Fibroblast of upper back skin (primary cell): ENCODE measurements around the gene BRD1.

Source experiments
- DNase-seq: peaks from one replicate; pipeline ENCODE4 v3.0.0-alpha.2; 2013

Gene BRD1

DNA sequence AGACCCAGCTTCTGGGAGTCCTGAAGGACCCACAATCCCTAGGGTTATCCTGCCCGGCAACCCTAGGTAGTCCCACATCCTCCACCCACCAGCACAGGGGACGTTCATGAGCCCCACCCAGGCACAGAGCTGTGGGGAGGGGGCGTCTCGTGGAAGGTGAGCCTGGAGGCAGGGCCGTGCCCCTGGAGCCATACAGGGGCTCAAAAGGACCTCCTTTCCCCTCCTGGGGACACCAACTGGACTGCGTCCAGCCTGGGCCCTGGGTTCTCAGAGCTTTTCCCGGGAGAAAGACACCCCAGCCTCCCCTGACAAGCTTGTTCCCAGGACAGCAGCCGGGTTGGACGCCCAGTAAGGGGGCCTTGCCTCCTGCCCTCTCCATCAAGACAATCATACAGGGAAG, 78.4 kb downstream of the BRD1 start:
- DNase-seq, result no peak

DNA sequence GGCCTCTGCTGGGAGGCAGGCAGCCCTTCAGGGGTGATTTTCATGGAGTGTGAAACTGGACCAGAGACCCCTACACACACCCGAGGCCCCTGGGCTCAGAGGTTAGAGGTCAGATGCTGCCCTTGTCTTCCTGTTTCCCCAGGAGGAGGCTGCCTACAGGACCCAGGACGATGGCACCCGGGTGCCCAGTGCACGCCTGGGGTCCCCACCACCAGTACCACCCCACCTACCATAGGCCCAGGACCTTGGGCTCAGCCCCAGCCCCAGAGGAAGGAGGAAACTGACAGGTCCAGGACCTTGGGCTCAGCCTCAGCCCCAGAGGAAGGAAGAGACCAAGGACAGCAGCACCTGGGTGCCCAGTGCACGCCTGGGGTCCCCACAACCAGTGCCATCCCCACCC, 79.2 kb downstream of the BRD1 start:
- DNase-seq, result no peak

DNA sequence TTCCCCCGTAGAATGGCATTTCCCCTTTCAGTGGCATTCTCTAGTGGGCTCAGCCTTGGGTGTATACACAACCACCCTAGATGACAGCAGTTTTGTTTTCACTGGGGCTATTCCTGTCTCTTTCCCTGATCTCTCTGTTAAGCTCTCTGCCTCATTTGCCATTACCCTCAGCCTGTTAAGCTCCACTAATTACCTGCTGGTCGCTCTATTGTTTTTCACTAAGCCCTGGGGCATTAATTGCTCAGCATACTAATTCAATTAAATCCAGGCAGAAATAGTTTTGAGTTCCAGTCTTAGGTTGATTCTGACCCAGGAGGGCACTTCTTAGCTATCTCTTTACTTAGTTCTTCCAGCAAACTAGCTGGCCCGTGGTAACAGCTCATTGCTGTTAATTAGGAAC, 80.0 kb downstream of the BRD1 start:
- DNase-seq, result no peak

DNA sequence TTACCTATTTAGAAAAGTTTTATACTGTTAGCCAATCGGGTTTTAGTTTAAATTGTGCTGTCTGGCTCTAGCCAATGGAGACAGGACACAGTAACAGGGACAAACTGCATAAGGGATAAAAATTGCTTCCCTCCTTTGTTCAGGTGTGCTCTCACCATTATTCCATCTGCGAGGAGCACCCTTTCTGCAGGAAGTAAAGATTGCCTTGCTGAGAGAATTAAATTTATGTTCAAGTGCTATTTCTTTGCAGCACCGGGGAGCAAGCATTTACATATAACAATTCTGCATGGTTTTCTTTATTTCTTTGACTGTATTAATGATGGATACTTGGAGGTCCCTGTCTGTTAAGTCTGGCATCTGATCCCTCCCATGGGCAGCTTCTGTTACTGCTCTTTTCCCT, 80.5 kb downstream of the BRD1 start:
- no peak for DNase-seq

DNA sequence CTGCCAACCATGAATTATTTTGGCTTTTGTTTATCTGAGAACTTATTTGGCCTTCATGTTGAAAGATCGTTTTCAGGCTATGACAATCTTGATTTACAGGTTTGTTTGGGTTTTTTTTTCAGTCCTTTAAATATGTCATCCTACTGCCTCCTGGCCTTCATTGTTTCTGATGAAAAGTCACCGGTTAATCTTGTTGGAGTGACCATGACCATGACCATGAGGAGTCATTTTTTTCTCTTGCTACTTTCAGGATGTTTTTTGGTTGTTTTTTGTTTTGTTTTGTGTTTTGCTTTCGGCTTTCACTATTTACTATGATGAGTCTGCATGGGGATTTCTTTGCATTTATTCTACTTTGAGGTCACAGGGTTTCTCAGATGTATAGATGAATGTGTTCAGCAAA, 81.6 kb downstream of the BRD1 start:
- DNase-seq, result no peak

DNA sequence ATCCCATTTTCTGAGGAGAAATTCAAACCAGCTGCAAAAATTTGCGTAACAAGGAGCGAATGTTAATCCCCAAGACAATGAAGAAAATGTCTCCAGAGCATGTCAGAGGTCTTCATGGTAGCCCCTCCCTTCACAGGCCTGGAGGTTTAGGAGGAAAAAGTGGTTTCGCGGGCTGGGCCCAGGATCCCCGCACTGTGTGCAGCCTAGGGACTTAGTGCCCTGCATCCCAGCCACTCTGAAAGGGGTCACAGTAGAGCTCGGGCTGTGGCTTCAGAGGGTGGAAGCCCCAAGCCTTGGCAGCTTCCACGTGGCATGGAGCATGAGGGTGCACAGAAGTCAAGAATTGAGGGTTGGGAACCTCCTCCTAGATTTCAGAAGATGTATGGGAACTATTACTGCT, 87.4 kb downstream of the BRD1 start:
- DNase-seq, result no peak

DNA sequence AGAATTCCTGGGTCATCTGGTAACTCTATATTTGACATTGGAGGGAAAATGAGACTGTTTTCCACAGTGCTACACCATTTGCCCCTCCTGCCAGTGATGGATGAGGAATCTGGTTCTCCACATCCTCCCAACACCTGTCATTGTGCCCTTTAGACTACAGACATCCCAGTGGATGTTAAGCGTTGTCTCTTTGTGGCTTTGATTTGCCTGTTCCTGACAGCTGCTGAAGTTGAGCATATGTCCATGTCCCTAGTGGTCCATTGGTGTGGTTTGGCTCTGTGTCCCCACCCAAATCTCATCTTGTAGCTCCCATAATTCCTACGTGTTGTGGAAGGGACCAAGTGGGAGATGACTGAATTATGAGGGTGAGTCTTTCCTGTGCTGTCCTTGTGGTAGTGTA, 88.5 kb downstream of the BRD1 start:
- no peak for DNase-seq

DNA sequence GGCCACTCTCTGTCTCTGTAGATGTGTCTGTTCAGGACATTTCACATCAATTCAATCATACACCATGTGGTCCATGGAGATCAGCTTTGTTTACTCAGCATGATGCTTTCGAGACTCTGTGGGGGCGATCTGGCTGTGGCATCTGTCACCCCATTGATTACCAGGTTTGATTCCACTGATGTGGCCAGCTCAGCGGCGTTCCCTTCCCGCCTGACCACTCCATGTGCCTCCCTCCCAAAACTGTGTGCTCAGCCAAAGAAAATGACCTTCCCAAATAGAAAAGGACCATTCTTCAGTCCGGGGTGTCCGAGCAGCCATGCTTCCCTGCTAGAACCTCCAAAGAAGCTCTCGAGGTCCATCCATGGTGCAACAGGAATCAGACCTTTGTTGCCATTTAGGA, 89.1 kb downstream of the BRD1 start:
- no peak for DNase-seq

DNA sequence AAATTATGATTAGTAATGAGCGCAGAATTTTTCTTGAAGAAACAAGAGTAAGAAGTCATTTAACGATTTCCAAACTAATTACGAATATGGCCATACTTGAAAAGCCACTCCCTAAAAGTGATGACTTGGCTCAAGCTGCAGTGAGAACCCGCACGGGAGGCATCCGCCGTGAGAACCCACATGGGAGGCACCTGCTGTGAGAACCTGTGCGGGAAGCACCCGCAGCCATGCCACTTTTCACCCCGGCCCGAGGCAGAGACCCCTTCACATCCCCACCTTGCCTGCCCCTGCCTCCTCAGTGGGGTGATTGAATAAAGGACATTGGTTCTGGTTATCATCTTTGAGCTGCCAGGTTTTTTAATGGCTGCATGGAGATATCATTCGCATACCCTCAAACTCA, 89.7 kb downstream of the BRD1 start:
- DNase-seq, result no peak

DNA sequence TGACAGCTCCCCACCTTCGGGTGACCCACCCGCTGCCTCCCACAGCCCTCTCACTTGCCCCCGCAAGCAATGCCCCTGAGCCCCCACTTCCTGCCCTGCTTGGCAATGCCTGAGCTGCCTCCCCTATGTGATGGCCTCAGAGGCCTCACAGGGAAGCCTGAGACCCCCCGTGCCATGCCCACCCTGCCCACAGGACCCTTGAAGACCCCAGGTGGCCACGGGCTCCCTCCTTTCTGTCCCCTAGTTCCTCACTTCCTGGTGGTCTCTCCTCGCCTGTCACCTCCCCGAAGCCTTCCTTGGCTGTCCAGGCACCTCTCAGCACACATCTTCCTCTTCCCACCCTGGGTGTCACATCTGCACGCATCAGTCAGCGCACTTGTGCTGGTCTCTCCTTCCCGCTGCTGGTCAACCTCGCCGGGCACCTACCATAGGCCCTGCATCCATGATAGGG, 90.5 kb downstream of the BRD1 start:
- DNase-seq, result no peak

DNA sequence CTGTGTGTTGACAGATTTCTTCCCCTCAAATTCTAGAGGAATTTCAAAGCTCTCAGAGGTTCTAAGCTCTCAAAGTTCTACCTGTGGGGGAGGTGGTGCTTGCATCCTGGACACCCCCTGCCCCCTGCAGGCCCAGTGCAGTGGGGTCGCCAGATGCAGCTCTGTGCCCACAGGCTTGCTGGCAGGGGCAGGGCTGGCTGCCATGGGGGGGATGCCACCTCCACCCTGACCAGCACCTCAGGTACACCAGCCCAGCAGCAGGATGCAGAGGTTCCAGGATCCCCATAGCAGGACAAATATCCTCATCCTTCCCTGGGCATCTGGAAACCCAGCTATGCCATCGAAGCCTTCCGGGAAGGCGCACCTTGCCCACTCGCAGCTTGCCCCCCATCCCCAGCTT, 91.1 kb downstream of the BRD1 start:
- no peak for DNase-seq

DNA sequence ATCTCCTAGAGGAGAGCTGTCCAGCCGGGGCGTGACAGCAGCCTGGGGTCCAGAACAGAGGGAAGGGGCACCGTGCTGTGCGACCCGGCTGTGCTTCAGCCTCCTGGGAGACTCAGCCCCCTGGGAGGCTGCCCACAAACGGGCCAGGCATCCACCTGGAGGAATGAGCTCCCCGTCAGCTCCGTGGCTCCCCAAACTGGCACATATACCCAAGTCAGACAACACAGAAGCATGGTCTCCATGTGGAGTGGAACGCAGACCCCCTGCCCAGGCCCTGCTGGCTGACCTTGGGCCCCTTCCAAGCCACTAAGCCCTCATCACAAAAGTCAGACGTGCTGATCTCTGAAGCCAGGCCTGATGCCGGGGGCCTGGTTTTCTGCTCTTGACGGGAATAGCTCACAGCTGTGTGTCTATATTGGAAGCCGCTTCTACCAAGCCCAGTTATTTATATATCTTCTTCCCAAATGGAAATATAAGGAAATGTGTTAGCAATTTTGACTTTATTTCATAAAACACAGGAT, 91.7 kb downstream of the BRD1 start:
- no peak for DNase-seq

DNA sequence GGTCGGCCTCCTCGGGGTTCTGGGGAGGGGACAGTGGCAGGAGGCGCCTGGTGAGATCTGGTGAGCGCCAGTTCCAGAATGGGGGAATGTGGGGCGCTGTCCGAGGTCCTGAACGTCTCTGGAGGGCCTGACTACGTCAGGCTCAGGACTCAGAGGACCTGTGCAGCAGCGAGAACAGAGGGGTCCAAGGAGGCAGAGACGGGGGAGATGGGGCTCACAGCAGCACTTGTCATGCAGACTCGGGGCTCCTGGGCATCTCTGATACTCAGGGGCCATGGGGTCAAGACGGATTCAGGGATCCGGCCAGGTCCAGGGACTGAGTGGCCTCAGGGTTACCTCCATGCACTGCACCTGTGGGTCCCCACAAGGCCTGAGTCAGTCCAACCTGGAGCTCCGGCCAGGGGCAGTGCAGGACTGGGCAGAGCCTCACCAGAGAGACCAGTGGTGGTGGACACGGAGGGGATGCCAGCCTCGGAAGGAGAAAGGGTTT, 92.2 kb downstream of the BRD1 start:
- DNase-seq, result no peak

DNA sequence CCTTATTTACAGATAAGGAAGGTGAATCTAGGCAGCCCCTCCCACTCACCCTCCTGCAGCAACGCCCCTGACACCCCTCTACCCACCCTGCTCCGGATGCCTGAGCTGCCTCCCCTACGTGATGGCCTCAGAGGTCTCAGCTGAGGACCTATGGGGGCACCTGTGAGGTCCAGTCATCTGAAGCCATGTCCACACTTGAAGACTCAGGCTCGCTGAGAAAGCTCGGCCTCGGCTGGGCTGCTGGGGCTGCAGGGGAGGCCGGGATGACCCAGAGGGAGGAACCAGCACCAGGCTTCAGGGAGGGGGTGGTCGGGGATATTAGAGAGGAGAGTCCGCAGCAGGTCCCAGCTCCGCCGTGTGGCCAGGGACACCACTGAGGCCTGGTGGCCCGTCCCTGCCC, 92.8 kb downstream of the BRD1 start:
- DNase-seq, result no peak

DNA sequence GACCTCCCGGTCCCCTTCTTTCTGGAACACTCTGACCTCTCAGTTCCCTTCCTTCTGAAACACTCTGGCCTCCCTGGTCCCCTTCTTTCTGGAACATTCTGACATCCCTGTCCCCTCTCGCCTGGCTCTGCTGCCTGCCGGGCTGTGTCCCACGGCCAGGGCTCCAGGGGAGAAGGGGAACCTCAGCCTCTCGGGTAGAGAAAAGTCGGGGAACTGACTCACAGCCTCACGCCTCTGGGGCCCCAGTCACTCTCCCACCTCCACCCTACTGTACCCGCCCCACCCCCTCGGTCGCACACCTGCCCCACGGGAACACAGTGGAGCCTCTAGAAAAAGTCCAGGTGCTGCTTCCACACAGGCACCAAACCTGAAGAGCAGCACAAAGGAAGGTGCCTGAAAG, 93.3 kb downstream of the BRD1 start:
- no peak for DNase-seq

DNA sequence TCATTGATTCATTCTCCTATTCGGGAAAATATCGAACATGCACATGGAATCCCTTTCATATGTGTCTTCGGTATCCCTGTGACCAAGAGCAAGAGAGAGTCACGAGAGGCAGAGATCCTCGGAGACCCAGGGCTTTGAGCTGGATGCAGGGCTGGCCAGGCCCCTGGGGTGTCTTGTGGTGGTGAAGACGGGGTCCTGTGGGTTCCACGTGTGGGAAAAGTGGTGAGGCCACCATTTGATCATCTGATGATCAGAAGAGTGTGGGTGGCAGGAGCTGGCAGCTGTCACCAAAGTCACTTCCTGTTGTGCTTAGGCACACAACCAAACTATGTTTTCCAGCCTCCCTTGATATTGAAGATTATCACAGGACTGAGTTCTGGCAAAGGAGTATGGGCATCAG, 94.0 kb downstream of the BRD1 start:
- DNase-seq, result no peak

DNA sequence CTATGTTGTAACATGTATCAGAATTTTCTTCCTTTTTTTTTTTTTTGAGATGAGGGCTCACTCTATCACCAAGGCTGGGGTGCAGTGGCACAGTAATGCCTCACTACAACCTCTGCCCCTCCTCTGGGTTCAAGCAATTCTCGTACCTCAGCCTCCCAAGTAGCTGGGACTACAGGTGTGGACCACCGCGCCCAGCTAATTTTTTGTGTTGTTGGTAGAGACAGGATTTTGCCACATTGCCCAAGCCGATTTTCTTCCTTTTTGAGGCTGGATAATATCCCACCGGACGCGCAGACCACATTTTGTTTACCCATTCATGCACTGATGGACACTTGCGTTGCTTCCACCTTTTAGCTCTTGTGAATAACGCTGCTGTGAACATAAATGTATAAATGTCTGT, 97.0 kb downstream of the BRD1 start:
- DNase-seq, result no peak

DNA sequence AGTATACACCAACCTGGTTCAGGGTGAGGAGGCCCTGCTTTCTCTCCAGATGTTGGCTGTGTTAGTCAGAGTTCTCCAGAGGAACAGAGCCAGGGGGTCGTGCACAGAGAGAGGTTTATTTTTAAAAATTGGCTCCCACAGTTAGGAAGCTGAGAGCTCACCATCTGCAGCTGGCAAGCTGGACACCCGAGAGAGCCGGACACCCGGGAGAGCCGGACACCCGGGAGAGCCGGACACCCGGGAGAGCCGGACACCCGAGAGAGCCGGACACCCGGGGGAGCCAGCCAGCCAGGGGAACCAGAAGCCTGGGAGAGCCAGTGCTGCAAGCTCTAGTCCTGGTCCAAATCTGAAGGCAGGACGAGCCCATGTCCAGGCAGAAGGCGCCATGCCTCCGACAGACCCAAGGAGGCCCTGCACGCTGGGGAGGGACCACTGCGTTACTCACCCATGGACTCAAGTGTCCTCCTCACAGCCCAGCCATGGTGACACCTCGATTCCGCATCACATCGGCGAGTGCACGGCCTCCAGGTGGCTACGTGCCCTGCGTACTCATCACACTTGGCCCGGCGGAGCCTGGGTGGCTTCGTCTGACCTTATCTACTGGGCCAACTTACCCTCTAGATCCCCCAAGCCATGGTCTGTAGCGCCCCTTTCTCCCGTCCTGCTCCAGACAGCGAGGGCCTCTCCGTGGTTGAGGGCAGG, 99.0 kb downstream of the BRD1 start:
- no peak for DNase-seq

DNA sequence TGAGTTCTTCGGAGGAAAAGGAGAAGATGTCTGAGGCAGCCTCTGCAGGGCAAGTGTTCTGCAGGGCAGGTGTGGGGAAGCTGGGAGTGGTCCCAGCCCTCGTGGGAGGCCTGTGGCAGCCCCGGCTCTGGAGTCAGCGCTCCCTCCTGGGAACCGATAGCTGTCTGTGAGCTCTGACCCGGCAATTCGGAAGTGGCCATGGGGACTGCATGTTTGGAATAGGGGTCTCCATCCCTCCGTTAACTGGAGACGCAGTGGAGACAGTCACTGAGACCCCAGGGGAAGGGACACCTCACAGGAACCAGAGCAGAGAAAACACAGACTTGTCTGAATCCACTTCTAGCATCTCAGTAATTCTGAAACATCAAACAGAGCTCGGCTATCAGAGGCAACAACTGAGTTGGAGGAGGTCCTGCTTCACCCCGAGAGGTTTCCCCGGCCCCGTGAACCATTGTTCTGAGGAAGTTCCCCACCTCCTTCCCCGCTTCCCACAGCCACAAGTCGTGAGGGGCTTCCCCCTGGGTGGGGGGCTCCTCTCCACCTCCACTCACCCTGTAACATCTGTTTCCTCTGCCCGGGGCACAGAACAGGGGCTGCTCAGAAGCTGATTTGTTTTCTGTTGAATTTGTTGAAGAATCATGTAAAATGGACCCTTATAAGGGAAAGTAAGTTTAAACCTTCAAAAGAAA, 99.6 kb downstream of the BRD1 start:
- no peak for DNase-seq

DNA sequence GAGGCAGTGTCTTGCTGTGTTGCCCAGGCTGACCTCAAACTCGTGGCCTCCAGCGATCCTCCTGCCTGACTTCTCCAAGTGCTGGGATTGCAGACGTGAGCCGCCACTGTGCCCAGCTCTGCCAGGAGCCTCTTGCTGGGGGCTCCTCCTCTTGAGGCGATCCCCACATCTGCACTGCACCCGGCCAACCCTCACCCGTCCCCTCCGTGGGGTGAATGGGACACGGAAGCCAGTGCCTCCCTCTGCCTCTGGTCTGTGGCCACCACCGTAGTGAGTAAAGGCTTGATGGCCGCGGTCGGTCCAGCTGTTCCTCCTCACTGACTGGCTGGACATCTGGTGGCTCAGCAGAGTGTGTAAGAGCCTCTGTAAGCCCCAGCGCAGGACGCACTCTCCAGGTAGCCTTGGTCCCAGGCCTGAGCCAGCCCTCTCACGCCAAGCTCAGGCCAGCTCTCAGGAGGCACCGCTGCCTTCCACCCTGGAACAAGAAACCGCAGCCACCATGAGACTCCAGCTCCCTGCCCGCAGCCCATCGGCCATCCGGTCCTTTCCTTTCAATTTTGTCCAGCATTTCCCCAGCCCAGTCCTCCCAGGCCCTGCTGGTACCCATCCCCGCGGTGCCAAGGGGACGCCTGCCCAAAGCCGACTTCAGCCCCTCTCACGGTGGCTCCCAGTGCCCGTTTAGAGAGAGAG, 100.3 kb downstream of the BRD1 start:
- no peak for DNase-seq

DNA sequence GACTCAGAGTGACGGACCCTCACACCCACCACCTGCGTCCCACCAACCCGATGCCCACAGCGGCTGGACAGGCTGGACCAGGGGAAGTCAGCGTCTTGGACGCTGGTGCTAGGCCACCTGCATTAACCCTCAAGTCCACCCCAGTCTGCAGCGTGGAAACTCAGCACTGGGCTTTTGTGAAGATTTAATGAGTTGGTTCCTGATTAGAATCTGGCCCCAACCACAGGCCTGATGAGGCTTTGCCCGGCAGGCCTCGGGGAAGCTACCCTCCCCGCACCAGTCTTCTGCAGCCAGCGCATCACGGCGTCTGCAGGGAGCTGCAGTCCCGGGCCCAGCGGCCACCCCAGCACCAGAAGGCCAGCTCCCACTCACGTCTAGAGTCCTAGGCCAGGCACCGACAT, 101.0 kb downstream of the BRD1 start:
- DNase-seq, result no peak

DNA sequence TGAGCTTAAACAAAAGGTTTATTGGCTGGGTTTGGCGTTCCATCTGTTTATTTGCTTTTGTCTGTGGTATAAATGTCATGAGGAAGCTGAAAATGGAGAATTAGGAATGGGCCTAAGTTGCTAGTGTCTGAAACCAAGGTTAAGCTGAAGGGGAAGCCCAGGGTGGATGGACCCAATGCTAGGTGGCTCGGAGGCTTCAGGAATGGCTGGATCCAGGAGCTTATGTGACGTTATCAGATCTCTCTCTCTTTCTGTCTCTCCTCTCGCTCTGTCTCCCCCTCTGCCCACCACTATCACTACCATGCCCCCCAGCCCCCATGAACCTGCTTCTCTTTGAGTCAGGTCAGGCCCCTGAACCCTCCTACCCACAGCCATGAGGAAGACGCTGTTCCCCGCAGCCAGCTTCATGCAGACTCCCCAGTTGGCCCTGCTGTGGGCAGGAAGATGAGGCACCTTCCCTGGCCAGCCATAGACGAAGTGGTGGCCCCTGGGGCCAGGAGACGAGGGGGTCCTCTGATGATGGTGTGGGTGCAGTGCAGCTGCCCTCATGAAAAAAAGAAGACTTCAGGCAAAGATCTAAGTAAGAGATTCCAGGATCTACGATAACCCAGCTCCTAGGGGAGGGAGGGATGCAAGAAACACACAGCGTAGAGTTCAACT, 101.5 kb downstream of the BRD1 start:
- no peak for DNase-seq

DNA sequence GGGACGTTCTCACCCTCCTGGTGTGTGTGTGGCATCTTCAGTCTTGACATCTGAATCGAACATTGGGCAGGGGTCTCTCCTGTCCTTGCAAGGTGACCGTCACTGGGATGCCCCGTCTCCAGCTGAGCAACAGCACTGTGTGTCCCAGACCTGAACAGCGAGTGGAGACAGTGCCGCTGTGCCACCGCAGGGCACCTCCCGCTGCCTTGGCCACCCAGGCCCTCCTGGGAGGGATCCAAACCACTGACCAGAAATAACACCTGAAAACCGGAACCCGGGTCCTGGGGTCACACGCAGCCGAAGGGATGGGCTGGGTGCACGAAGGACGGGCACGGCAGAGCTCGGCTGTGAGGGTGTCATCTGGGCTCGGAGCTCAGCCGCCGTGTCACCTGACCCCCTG, 102.2 kb downstream of the BRD1 start:
- no peak for DNase-seq
